Astrocyte of the cerebellum (primary cell): ENCODE measurements around the gene SEPHS1.

Experiments used
- DNase-seq: peaks from one replicate; pipeline ENCODE4 v3.0.0-alpha.2; 2011; ENCODE audit warnings: low read depth
- H3K4me3 ChIP-seq: 2 replicates; pipeline ENCODE4 v1.5.1; 2011; ENCODE audit warnings: mild to moderate bottlenecking, low read depth, low read length, moderate library complexity
- CTCF ChIP-seq: IDR thresholded peaks from 2 replicates; pipeline ENCODE4 v1.5.1; 2012; ENCODE audit warnings: low read length, low read depth, moderate library complexity, mild to moderate bottlenecking; ENCODE audit errors: missing control alignments
- in situ Hi-C: cut with HindIII; loops from 2 replicates; pipeline ENCODE4 v1.10.0; 2017; ENCODE audit warnings: low sequenced_read_pairs

SEPHS1 gene

GRCh38 chr10:13322615-13323148 is 25.4 kb downstream of the SEPHS1 start:
- DNase-seq, result no peak
- TF ChIP-seq CTCF, result no peak
- in situ Hi-C loops, result no loop called here
- no peak overlapping the region for H3K4me3 ChIP-seq

- in situ Hi-C loops, result no loop called here
- no peak for DNase-seq
- no peak overlapping the region for H3K4me3 ChIP-seq
- TF ChIP-seq CTCF, result no peak
Observed at GRCh38 chr10:13321576-13321975, 26.5 kb downstream of the SEPHS1 start.

- in situ Hi-C loops, result no loop called here
- DNase-seq, result no peak
- TF ChIP-seq CTCF, result no peak
- H3K4me3 ChIP-seq, result no peak overlapping the region
Observed at GRCh38 chr10:13319166-13319565, 28.9 kb downstream of the SEPHS1 start.

- in situ Hi-C loops, result no loop called here
- no peak for DNase-seq
- TF ChIP-seq CTCF, result no peak
- no peak overlapping the region for H3K4me3 ChIP-seq
Observed at GRCh38 chr10:13317474-13317873, 30.6 kb downstream of the SEPHS1 start.

- H3K4me3 ChIP-seq, result no peak overlapping the region
- DNase-seq, result no peak
- in situ Hi-C loops, result no loop called here
- TF ChIP-seq CTCF, result no peak
Observed at GRCh38 chr10:13316635-13317311, 31.3 kb downstream of the SEPHS1 start.

GRCh38 chr10:13315361-13315760 is 32.7 kb downstream of the SEPHS1 start:
- in situ Hi-C loops, result no loop called here
- DNase-seq, result no peak
- no peak for TF ChIP-seq CTCF
- H3K4me3 ChIP-seq, result no peak overlapping the region
